Adrenal gland (tissue), 5 donors: ENCODE measurements around the gene WWP2.

ENCODE experiments used
- CTCF ChIP-seq, 6 experiments: fragments of 450-650 bp in 4 of 6; fragments of 200-600 bp in 2 of 6; sonication (generic) in 1 of 6; IDR thresholded peaks; 1 replicate in 5 of 6; 2 replicates in 1 of 6; pipeline versions ENCODE4 v1.5.1 to v1.8.0; 2016 to 2021; ENCODE audit warnings: antibody characterized with exemption in 6 of 6, mild to moderate bottlenecking in 2 of 6, moderate library complexity in 1 of 6
- POLR2A ChIP-seq, 2 donors: fragments of 450-650 bp; IDR thresholded peaks; one replicate each; pipeline ENCODE4 v1.6.1; 2017; ENCODE audit warnings: antibody characterized with exemption in 2 of 2, mild to moderate bottlenecking in 2 of 2, moderate library complexity in 1 of 2
- donor health status: DM: no; HTN: no; CAD: no.

- TF ChIP-seq CTCF (IDR thresholded peaks at IDR 0.05) (no peak), POLR2A (IDR thresholded peaks at IDR 0.05) (no peak)
These were observed 45.1 kb upstream of the WWP2 start for GRCh38 chr16:69717066-69717465.
